SK-N-DZ (cell line): Measurements from ENCODE around the gene RGL1.

ENCODE experiments used
- DNase-seq: peaks from one replicate; pipeline ENCODE4 v3.0.0-alpha.2; 2015; ENCODE audit warnings: low spot score

The RGL1 gene

GRCh38 chr1:183887826-183888819, 83.2 kb downstream of the RGL1 start:
- no peak for DNase-seq

- no peak for DNase-seq
These were observed 84.2 kb downstream of the RGL1 start for GRCh38 chr1:183889095-183889494.

- DNase-seq: no peak
These were observed 86.4 kb downstream of the RGL1 start for GRCh38 chr1:183891158-183891856.

GRCh38 chr1:183892351-183892793, 87.5 kb downstream of the RGL1 start:
- no peak for DNase-seq

GRCh38 chr1:183893561-183894289, 88.8 kb downstream of the RGL1 start:
- no peak for DNase-seq

GRCh38 chr1:183894290-183894565, 89.3 kb downstream of the RGL1 start:
- DNase-seq: no peak

GRCh38 chr1:183896466-183897048, 91.6 kb downstream of the RGL1 start:
- DNase-seq: no peak

- DNase-seq: no peak
These were observed 93.1 kb downstream of the RGL1 start for GRCh38 chr1:183898001-183898396.

GRCh38 chr1:183898610-183899009, 93.7 kb downstream of the RGL1 start:
- no peak for DNase-seq

GRCh38 chr1:183901748-183902330, 96.9 kb downstream of the RGL1 start:
- DNase-seq: no peak

GRCh38 chr1:183903101-183903500, 98.2 kb downstream of the RGL1 start:
- no peak for DNase-seq

- no peak for DNase-seq
These were observed 100.7 kb downstream of the RGL1 start for GRCh38 chr1:183905508-183906113.

GRCh38 chr1:183907070-183907469, 102.2 kb downstream of the RGL1 start:
- no peak for DNase-seq

- DNase-seq: no peak
These were observed 103.2 kb downstream of the RGL1 start for GRCh38 chr1:183908079-183908478.

GRCh38 chr1:183909672-183910071, 104.8 kb downstream of the RGL1 start:
- no peak for DNase-seq

GRCh38 chr1:183910845-183911244, 105.9 kb downstream of the RGL1 start:
- DNase-seq: no peak

- no peak for DNase-seq
These were observed 106.4 kb downstream of the RGL1 start for GRCh38 chr1:183911285-183911684.

GRCh38 chr1:183912265-183912886, 107.5 kb downstream of the RGL1 start:
- DNase-seq: no peak

GRCh38 chr1:183913567-183913993, 108.7 kb downstream of the RGL1 start:
- no peak for DNase-seq

GRCh38 chr1:183914276-183914675, 109.4 kb downstream of the RGL1 start:
- DNase-seq: no peak
